ENCODE data around the gene PTPN14.

Gene PTPN14

DNA sequence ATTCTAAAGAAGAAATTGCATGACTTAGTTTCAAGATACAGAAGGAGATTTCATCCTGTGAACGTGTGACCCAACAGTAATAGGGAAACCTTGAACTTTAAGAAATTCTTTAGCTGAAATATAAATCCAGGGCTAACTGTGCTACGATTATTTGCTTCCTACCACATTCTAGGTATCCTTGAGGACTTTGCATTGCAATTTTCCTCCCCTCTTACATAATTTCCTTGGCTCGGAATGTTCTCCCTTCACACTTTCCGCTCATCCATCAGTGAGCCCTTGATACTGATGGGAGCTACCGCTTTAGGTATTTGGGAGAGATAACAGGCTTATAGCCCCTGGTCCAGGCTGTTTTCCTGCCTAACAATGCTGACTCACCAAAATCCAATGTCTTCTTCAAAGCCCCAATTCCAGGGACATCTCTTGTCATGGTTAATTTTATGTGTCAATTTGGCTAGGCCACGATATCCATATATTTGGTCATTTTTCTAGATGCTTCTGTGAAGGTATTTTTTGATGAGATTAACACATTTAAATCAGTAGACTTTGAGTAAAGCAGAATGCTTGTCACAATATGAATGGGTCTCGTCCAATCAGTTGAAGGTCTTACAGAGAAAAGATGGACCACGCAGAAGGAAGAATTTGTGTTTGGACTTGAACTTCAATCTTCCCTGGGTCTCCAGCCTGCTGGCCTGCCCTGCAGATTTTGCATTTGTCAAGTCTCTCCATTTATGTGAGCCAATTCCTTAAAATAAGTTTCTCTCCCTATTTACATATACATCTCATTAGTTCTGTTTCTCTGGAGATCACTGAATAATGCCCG is 121.2 kb downstream of the PTPN14 start:
- TF ChIP-seq, protein P1, sequence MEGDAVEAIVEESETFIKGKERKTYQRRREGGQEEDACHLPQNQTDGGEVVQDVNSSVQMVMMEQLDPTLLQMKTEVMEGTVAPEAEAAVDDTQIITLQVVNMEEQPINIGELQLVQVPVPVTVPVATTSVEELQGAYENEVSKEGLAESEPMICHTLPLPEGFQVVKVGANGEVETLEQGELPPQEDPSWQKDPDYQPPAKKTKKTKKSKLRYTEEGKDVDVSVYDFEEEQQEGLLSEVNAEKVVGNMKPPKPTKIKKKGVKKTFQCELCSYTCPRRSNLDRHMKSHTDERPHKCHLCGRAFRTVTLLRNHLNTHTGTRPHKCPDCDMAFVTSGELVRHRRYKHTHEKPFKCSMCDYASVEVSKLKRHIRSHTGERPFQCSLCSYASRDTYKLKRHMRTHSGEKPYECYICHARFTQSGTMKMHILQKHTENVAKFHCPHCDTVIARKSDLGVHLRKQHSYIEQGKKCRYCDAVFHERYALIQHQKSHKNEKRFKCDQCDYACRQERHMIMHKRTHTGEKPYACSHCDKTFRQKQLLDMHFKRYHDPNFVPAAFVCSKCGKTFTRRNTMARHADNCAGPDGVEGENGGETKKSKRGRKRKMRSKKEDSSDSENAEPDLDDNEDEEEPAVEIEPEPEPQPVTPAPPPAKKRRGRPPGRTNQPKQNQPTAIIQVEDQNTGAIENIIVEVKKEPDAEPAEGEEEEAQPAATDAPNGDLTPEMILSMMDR (IDR thresholded peaks at IDR 0.05; ENCODE audit: borderline replicate concordance, extremely low read depth, low read length, poor library complexity, severe bottlenecking) = no peak
- no peak for TF ChIP-seq EZH2 (IDR thresholded peaks at IDR 0.05; ENCODE audit: borderline replicate concordance, low read depth, low read length, severe bottlenecking)
- H3K4me2 ChIP-seq (ENCODE audit: insufficient read depth, low read length) = no peak overlapping the region
- peaks cover 45% of the 10 kb centered on the region for H3K4me1 ChIP-seq (ENCODE audit: insufficient read depth, low read length)
- DNase-seq = no peak
- H3K27ac ChIP-seq (ENCODE audit: low read length) = no peak overlapping the region
- H3K79me2 ChIP-seq (ENCODE audit: insufficient read depth, low read length) = no peaks in the 10 kb centered on the region
- H4K20me1 ChIP-seq (ENCODE audit: insufficient read depth, low read length) = no peaks in the 10 kb centered on the region
- no peak for ATAC-seq (ENCODE audit: insufficient read depth, low read depth)
- H3K9ac ChIP-seq (ENCODE audit: low read depth, low read length) = no peak overlapping the region
- no peaks in the 10 kb centered on the region for H3K9me3 ChIP-seq (ENCODE audit: insufficient read depth, low read length, severe bottlenecking)
- H3K27me3 ChIP-seq (ENCODE audit: insufficient read depth, low read length, poor library complexity) = no peaks in the 10 kb centered on the region
- H3K36me3 ChIP-seq (ENCODE audit: insufficient read depth, low read length) = no peaks in the 10 kb centered on the region
- no peak overlapping the region for H2AFZ ChIP-seq (ENCODE audit: low read depth, low read length)
- H3K4me3 ChIP-seq (ENCODE audit: low read depth in 1 of 2, low read length in 2 of 2) = no peak overlapping the region

DNA sequence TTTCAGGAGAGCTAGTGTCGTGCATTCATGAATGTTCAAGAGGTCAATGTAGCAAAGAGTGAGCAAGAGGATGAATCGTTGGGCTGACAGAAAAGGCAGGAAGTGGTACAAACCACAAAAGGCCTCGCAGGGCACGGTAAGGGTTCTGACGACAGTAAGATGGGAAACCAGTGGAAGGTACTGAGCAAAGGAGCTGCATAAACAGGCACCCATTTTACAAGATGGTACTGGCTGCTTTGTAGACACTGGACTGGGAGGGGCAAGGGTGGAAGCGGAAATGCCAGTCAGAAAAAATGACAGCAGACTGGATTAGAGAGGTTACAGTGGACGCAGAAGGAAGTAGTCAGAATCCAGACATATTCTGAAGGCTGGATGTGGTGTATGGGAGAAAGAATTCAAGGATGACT is 123.5 kb downstream of the PTPN14 start:
- peaks cover 45% of the 10 kb centered on the region for H3K4me1 ChIP-seq (ENCODE audit: insufficient read depth, low read length)
- peak overlapping the region; percentile 95 for H3K27ac ChIP-seq (ENCODE audit: low read length)
- H3K27me3 ChIP-seq (ENCODE audit: insufficient read depth, low read length, poor library complexity) = no peaks in the 10 kb centered on the region
- H4K20me1 ChIP-seq (ENCODE audit: insufficient read depth, low read length) = no peaks in the 10 kb centered on the region
- ATAC-seq (ENCODE audit: insufficient read depth, low read depth) = peak; percentile 99
- H2AFZ ChIP-seq (ENCODE audit: low read depth, low read length) = peak overlapping the region; percentile 69
- H3K4me3 ChIP-seq (ENCODE audit: low read depth in 1 of 2, low read length in 2 of 2) = peak overlapping the region in 1 of 2 experiments; percentile 44; a peak in 2 of 4 replicates
- H3K9ac ChIP-seq (ENCODE audit: low read depth, low read length) = peak overlapping the region; percentile 45
- no peaks in the 10 kb centered on the region for H3K79me2 ChIP-seq (ENCODE audit: insufficient read depth, low read length)
- H3K9me3 ChIP-seq (ENCODE audit: insufficient read depth, low read length, severe bottlenecking) = no peaks in the 10 kb centered on the region
- no peaks in the 10 kb centered on the region for H3K36me3 ChIP-seq (ENCODE audit: insufficient read depth, low read length)
- TF ChIP-seq EZH2 (IDR thresholded peaks at IDR 0.05; ENCODE audit: borderline replicate concordance, low read depth, low read length, severe bottlenecking) = no peak
- TF ChIP-seq, protein P1 (IDR thresholded peaks at IDR 0.05; ENCODE audit: borderline replicate concordance, extremely low read depth, low read length, poor library complexity, severe bottlenecking) = no peak
- peak; percentile 92 for DNase-seq
- peak overlapping the region; percentile 61 for H3K4me2 ChIP-seq (ENCODE audit: insufficient read depth, low read length)

DNA sequence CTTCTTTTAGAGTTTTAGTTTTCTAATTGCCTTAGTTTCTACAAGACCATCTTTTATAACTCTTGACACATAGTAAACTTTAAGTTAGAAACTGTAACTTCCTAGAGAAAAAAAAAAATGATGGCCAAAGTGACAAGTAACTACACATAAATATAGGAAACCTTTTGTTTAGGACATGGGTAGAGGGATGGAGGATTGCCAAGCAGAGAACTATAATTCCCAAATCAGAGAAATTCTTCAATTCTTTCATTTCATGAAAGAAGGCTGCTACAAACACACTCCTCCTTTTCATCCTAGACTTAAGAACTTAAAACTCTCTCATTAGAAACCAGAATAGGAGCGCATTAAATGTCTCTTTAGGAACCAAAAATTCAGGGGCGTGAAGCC is 125.0 kb downstream of the PTPN14 start:
- no peak for DNase-seq
- Histone ChIP-seq H3K9me3 (ENCODE audit: insufficient read depth, low read length, severe bottlenecking) (no peaks in the 10 kb centered on the region), H2AFZ (ENCODE audit: low read depth, low read length) (no peak overlapping the region), H3K4me1 (ENCODE audit: insufficient read depth, low read length) (peaks cover 45% of the 10 kb centered on the region), H3K4me2 (ENCODE audit: insufficient read depth, low read length) (no peak overlapping the region), H3K4me3 (ENCODE audit: low read depth in 1 of 2, low read length in 2 of 2) (no peak overlapping the region), H3K36me3 (ENCODE audit: insufficient read depth, low read length) (no peaks in the 10 kb centered on the region), H3K27me3 (ENCODE audit: insufficient read depth, low read length, poor library complexity) (no peaks in the 10 kb centered on the region), H3K27ac (ENCODE audit: low read length) (peak overlapping the region; percentile 35; the same call in 1 of the 2 replicates), H4K20me1 (ENCODE audit: insufficient read depth, low read length) (no peaks in the 10 kb centered on the region), H3K9ac (ENCODE audit: low read depth, low read length) (no peak overlapping the region), H3K79me2 (ENCODE audit: insufficient read depth, low read length) (no peaks in the 10 kb centered on the region)
- ATAC-seq (ENCODE audit: insufficient read depth, low read depth) = no peak
- TF ChIP-seq, protein P1 (IDR thresholded peaks at IDR 0.05; ENCODE audit: borderline replicate concordance, extremely low read depth, low read length, poor library complexity, severe bottlenecking) = no peak
- TF ChIP-seq EZH2 (IDR thresholded peaks at IDR 0.05; ENCODE audit: borderline replicate concordance, low read depth, low read length, severe bottlenecking) = no peak
